GM19452 (cell line): ENCODE results near the gene MAGEA3.
"Not testable (repeated sequence)": the region's sequence is repeated elsewhere in the genome, so short reads cannot be mapped to it uniquely, and the experiment has no call there.

Experiments used
- ATAC-seq: cut with Tn5 transposase; IDR thresholded peaks from one replicate; pipeline ENCODE4 v1.9.1; 2021; ENCODE audit not compliant: unreplicated experiment

MAGEA3 gene

GRCh38 chrX:152697952-152698931, at the start of gene MAGEA3:
Gene MAGEA3 (plus strand): TSS chrX:152698794. CDS start chrX:152700833, 2,039 bp downstream.
- not testable (repeated sequence) for ATAC-seq

- no peak for ATAC-seq
These were observed 46.5 kb upstream of the MAGEA3 start for GRCh38 chrX:152652060-152652459.

- ATAC-seq, result no peak
These were observed 46.1 kb upstream of the MAGEA3 start for GRCh38 chrX:152652467-152652866.

- ATAC-seq, result no peak
These were observed 42.5 kb upstream of the MAGEA3 start for GRCh38 chrX:152656087-152656486.

GRCh38 chrX:152656890-152657289, 41.7 kb upstream of the MAGEA3 start:
- no peak for ATAC-seq

GRCh38 chrX:152658302-152658701, 40.3 kb upstream of the MAGEA3 start:
- no peak for ATAC-seq

- no peak for ATAC-seq
These were observed 35.5 kb upstream of the MAGEA3 start for GRCh38 chrX:152663086-152663485.

- ATAC-seq, result no peak
These were observed 24.5 kb upstream of the MAGEA3 start for GRCh38 chrX:152674135-152674534.

- ATAC-seq, result not testable (repeated sequence)
These were observed 23.9 kb upstream of the MAGEA3 start for GRCh38 chrX:152674652-152675051.

GRCh38 chrX:152681012-152681411, 17.6 kb upstream of the MAGEA3 start:
- peak; percentile 80 for ATAC-seq

GRCh38 chrX:152700390-152700789, 1.8 kb downstream of the MAGEA3 start:
- not testable (repeated sequence) for ATAC-seq

- ATAC-seq, result not testable (repeated sequence)
These were observed 7.9 kb downstream of the MAGEA3 start for GRCh38 chrX:152706500-152706899.

- not testable (repeated sequence) for ATAC-seq
These were observed 10.6 kb downstream of the MAGEA3 start, which contains the start of gene CSAG2 for GRCh38 chrX:152709173-152709572. Gene CSAG2 (minus strand): TSS chrX:152709273. CDS start chrX:152709112, 161 bp downstream.

GRCh38 chrX:152713195-152713594, 14.6 kb downstream of the MAGEA3 start:
- not testable (repeated sequence) for ATAC-seq

- ATAC-seq, result not testable (repeated sequence)
These were observed 15.5 kb downstream of the MAGEA3 start, which contains the start of gene MAGEA2B for GRCh38 chrX:152713815-152714787. Gene MAGEA2B (plus strand): TSS chrX:152714628. CDS start chrX:152717107, 2,479 bp downstream.

GRCh38 chrX:152725409-152725808, 26.8 kb downstream of the MAGEA3 start:
- ATAC-seq, result no peak

- no peak for ATAC-seq
These were observed 34.8 kb downstream of the MAGEA3 start, which contains the start of the genes CSAG1 and MAGEA12 for GRCh38 chrX:152733261-152733975. Gene CSAG1 (minus strand): TSS chrX:152733721. CDS start chrX:152732460, 1,261 bp downstream. Gene MAGEA12 (plus strand): TSS chrX:152733757. CDS start chrX:152736162, 2,405 bp downstream.

GRCh38 chrX:152734143-152734858, 35.7 kb downstream of the MAGEA3 start:
- not testable (repeated sequence) for ATAC-seq

GRCh38 chrX:152735101-152735500, 36.5 kb downstream of the MAGEA3 start:
- ATAC-seq, result no peak
